Stimulated activated CD4-positive, alpha-beta T cell treated with anti-CD3 and anti-CD28 coated beads, Interleukin-15, amount 100 ng/mL, for 24 hours (primary cell): ENCODE data around the gene SIK2.

Experiments used
- DNase-seq: peaks from one replicate; pipeline ENCODE4 v3.0.0-alpha.2; 2020

Gene SIK2

GRCh38 chr11:111734101-111734953 is 132.1 kb downstream of the SIK2 start:
- DNase-seq = no peak

- DNase-seq = no peak
Observed at GRCh38 chr11:111734954-111735261, 132.7 kb downstream of the SIK2 start.

GRCh38 chr11:111735262-111736116 is 133.2 kb downstream of the SIK2 start:
- DNase-seq = no peak

GRCh38 chr11:111736181-111736590 is 133.9 kb downstream of the SIK2 start:
- DNase-seq = no peak

GRCh38 chr11:111736621-111737443 is 134.6 kb downstream of the SIK2 start:
- DNase-seq = no peak

GRCh38 chr11:111737444-111738210 is 135.4 kb downstream of the SIK2 start:
- no peak for DNase-seq

- no peak for DNase-seq
Observed at GRCh38 chr11:111739299-111739698, 137.1 kb downstream of the SIK2 start.

GRCh38 chr11:111741751-111742150 is 139.5 kb downstream of the SIK2 start:
- DNase-seq = no peak

- DNase-seq = no peak
Observed at GRCh38 chr11:111743700-111744099, 141.5 kb downstream of the SIK2 start.

GRCh38 chr11:111745719-111746504 is 143.7 kb downstream of the SIK2 start:
- no peak for DNase-seq

GRCh38 chr11:111748035-111748804 is 146.0 kb downstream of the SIK2 start:
- DNase-seq = no peak

GRCh38 chr11:111749646-111750045 is 147.4 kb downstream of the SIK2 start:
- DNase-seq = no peak

GRCh38 chr11:111756097-111756496 is 153.8 kb downstream of the SIK2 start:
- no peak for DNase-seq

GRCh38 chr11:111759376-111759775 is 157.1 kb downstream of the SIK2 start:
- no peak for DNase-seq

GRCh38 chr11:111759778-111760407 is 157.6 kb downstream of the SIK2 start:
- no peak for DNase-seq

GRCh38 chr11:111761036-111761435 is 158.8 kb downstream of the SIK2 start:
- no peak for DNase-seq

GRCh38 chr11:111762526-111762925 is 160.3 kb downstream of the SIK2 start:
- DNase-seq = no peak

GRCh38 chr11:111762981-111763643 is 160.9 kb downstream of the SIK2 start:
- no peak for DNase-seq

GRCh38 chr11:111764621-111765020 is 162.4 kb downstream of the SIK2 start:
- DNase-seq = no peak
